Stimulated activated CD4-positive, alpha-beta T cell treated with anti-CD3 and anti-CD28 coated beads, Interleukin-15, amount 100 ng/mL, for 48 hours (primary cell): ENCODE results near the gene ZBTB20.

Experiments used
- DNase-seq, 2 donors: peaks; one replicate each; pipeline ENCODE4 v3.0.0-alpha.2; 2020; ENCODE audit warnings: low read depth in 2 of 2

The ZBTB20 gene

GRCh38 chr3:114374433-114374990 lies 772.6 kb downstream of the ZBTB20 start:
- no peak for DNase-seq

- DNase-seq: no peak
Measured at GRCh38 chr3:114370537-114371174, 776.4 kb downstream of the ZBTB20 start.

GRCh38 chr3:114365909-114366308 lies 781.2 kb downstream of the ZBTB20 start:
- no peak for DNase-seq

- no peak for DNase-seq
Measured at GRCh38 chr3:114364806-114365654, 782.1 kb downstream of the ZBTB20 start.

GRCh38 chr3:114363554-114364202 lies 783.4 kb downstream of the ZBTB20 start:
- no peak for DNase-seq

GRCh38 chr3:114362815-114363214 lies 784.3 kb downstream of the ZBTB20 start:
- DNase-seq: no peak

GRCh38 chr3:114361391-114361790 lies 785.7 kb downstream of the ZBTB20 start:
- no peak for DNase-seq

- DNase-seq: no peak
Measured at GRCh38 chr3:114356525-114356924, 790.6 kb downstream of the ZBTB20 start.

- no peak for DNase-seq
Measured at GRCh38 chr3:114356066-114356465, 791.0 kb downstream of the ZBTB20 start.

GRCh38 chr3:114355653-114356052 lies 791.4 kb downstream of the ZBTB20 start:
- no peak for DNase-seq

GRCh38 chr3:114351822-114352145 lies 795.3 kb downstream of the ZBTB20 start:
- DNase-seq: no peak

GRCh38 chr3:114351123-114351821 lies 795.8 kb downstream of the ZBTB20 start:
- DNase-seq: no peak

GRCh38 chr3:114350690-114351089 lies 796.4 kb downstream of the ZBTB20 start:
- no peak for DNase-seq

- DNase-seq: no peak
Measured at GRCh38 chr3:114350271-114350670, 796.8 kb downstream of the ZBTB20 start.

- DNase-seq: no peak
Measured at GRCh38 chr3:114344492-114344891, 802.6 kb downstream of the ZBTB20 start.

- no peak for DNase-seq
Measured at GRCh38 chr3:114338651-114339357, 808.3 kb downstream of the ZBTB20 start.

- DNase-seq: no peak
Measured at GRCh38 chr3:114336857-114337256, 810.2 kb downstream of the ZBTB20 start.

GRCh38 chr3:114336122-114336697 lies 810.9 kb downstream of the ZBTB20 start:
- DNase-seq: no peak

GRCh38 chr3:114333923-114334240 lies 813.2 kb downstream of the ZBTB20 start:
- no peak for DNase-seq

GRCh38 chr3:114333180-114333922 lies 813.7 kb downstream of the ZBTB20 start:
- DNase-seq: no peak
